ENCODE measurements around the gene SNX33.
"Not testable (repeated sequence)": the region's sequence is repeated elsewhere in the genome, so short reads cannot be mapped to it uniquely, and the experiment has no call there.

The SNX33 gene

GRCh38 chr15:75699961-75700874 lies 52.5 kb downstream of the SNX33 start:
- peak; percentile 37 for DNase-seq (ENCODE audit: low read depth)

- not testable (repeated sequence) for DNase-seq (ENCODE audit: low read depth)
Measured at GRCh38 chr15:75701071-75702003, 53.6 kb downstream of the SNX33 start.

- DNase-seq (ENCODE audit: low read depth), result no peak
Measured at GRCh38 chr15:75702436-75702835, 54.7 kb downstream of the SNX33 start.

- DNase-seq (ENCODE audit: low read depth), result not testable (repeated sequence)
Measured at GRCh38 chr15:75703440-75704262, 55.9 kb downstream of the SNX33 start.

GRCh38 chr15:75704263-75704615 lies 56.5 kb downstream of the SNX33 start:
- DNase-seq (ENCODE audit: low read depth), result no peak

GRCh38 chr15:75704618-75705017 lies 56.9 kb downstream of the SNX33 start:
- DNase-seq (ENCODE audit: low read depth), result no peak

- not testable (repeated sequence) for DNase-seq (ENCODE audit: low read depth)
Measured at GRCh38 chr15:75705375-75705774, 57.7 kb downstream of the SNX33 start.

GRCh38 chr15:75705854-75706681 lies 58.4 kb downstream of the SNX33 start:
- DNase-seq (ENCODE audit: low read depth), result peak; percentile 21

GRCh38 chr15:75706682-75706954 lies 58.9 kb downstream of the SNX33 start:
- no peak for DNase-seq (ENCODE audit: low read depth)

- not testable (repeated sequence) for DNase-seq (ENCODE audit: low read depth)
Measured at GRCh38 chr15:75709458-75709857, 61.7 kb downstream of the SNX33 start.

- DNase-seq (ENCODE audit: low read depth), result not testable (repeated sequence)
Measured at GRCh38 chr15:75710874-75711273, 63.2 kb downstream of the SNX33 start.

GRCh38 chr15:75711495-75711894 lies 63.8 kb downstream of the SNX33 start:
- DNase-seq (ENCODE audit: low read depth), result peak; percentile 69
